ENCODE measurements around the gene DNLZ. TPM values are rescaled to one million over a fixed set of nuclear protein-coding genes. Genes with fewer than 3 reads are reported as not detected.

Gene DNLZ
- total and polyA plus RNA-seq, 2 of the 4 experiments (the other 2 are of a cell fraction): 2.0 to 11.4 TPM

DNA sequence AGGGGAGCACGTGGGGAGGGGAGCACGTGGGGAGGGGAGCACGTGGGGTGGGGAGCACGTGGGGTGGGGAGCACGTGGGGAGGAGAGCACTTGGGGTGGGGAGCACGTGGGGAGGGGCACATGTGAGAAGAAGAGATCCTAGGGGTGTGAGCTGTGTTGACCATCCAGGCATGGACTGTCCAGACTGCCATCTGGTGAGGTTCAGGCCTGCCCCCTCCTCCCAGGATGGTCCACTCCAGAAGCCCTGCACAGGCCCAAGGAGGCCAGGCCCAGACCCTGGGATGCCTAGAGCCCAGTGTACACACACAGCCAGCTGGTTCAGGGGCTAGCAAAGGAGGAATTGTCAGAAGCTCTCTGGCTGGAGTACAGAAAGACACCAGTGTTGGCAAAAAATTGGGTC is 34.1 kb upstream of the DNLZ start:
- peaks cover 9% of the 10 kb centered on the region for H3K4me1 ChIP-seq (ENCODE audit: control insufficient read depth, insufficient read depth, low read length)
- H3K9me3 ChIP-seq (ENCODE audit: control insufficient read depth, insufficient read depth, low read length): no peaks in the 10 kb centered on the region
- dilution Hi-C loops (cut with HindIII; ENCODE audit: low sequenced_read_pairs, unreplicated experiment) (no loop called here), in situ Hi-C loops (cut with MboI; ENCODE audit: low sequenced_read_pairs) (no loop called here), intact Hi-C loops (cut with micrococcal nuclease) (no loop called here)
- BruUV-seq (replicated peaks): no TSS peak
- no peak overlapping the region for H3K9ac ChIP-seq (ENCODE audit: low read depth, low read length)
- no peak overlapping the region for H3K4me2 ChIP-seq (ENCODE audit: low read depth, low read length)
- DNase-seq: no peak
- no peak overlapping the region for H4K91ac ChIP-seq (ENCODE audit: insufficient read depth, low read depth, low read length)
- H3K56ac ChIP-seq (ENCODE audit: extremely low read depth, insufficient read depth, low read length): no peak overlapping the region
- ATAC-seq (ENCODE audit: low read depth): no peak
- no peak overlapping the region for H2BK15ac ChIP-seq (ENCODE audit: low read depth, low read length)
- H2BK120ac ChIP-seq (ENCODE audit: low read depth, low read length): no peak overlapping the region
- H3K9me1 ChIP-seq (ENCODE audit: insufficient read depth, low read length): no peaks in the 10 kb centered on the region
- H3K27me3 ChIP-seq (ENCODE audit: control insufficient read depth, insufficient read depth, low read length): no peaks in the 10 kb centered on the region
- H4K5ac ChIP-seq (ENCODE audit: low read depth, low read length): no peak overlapping the region
- no peak overlapping the region for H3K23ac ChIP-seq (ENCODE audit: low read depth, low read length)
- H2AK5ac ChIP-seq (ENCODE audit: low read depth, low read length): no peak overlapping the region
- no peak overlapping the region for H4K8ac ChIP-seq (ENCODE audit: low read depth in 2 of 2, low read length in 2 of 2)
- H3K18ac ChIP-seq (ENCODE audit: low read depth, low read length): no peak overlapping the region
- peaks cover 52% of the 10 kb centered on the region for H3K36me3 ChIP-seq (ENCODE audit: control insufficient read depth, insufficient read depth, low read length)
- no peak for TF ChIP-seq MAFK (IDR thresholded peaks at IDR 0.05; ENCODE audit: low read depth, low read length)
- TF ChIP-seq CHD1 (IDR thresholded peaks at IDR 0.05; ENCODE audit: low read depth, low read length): no peak
- TF ChIP-seq, protein P1, sequence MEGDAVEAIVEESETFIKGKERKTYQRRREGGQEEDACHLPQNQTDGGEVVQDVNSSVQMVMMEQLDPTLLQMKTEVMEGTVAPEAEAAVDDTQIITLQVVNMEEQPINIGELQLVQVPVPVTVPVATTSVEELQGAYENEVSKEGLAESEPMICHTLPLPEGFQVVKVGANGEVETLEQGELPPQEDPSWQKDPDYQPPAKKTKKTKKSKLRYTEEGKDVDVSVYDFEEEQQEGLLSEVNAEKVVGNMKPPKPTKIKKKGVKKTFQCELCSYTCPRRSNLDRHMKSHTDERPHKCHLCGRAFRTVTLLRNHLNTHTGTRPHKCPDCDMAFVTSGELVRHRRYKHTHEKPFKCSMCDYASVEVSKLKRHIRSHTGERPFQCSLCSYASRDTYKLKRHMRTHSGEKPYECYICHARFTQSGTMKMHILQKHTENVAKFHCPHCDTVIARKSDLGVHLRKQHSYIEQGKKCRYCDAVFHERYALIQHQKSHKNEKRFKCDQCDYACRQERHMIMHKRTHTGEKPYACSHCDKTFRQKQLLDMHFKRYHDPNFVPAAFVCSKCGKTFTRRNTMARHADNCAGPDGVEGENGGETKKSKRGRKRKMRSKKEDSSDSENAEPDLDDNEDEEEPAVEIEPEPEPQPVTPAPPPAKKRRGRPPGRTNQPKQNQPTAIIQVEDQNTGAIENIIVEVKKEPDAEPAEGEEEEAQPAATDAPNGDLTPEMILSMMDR (conservative IDR thresholded peaks at IDR 0.05; ENCODE audit: low read depth, low read length): no peak
- no peak for TF ChIP-seq RAD21 (IDR thresholded peaks at IDR 0.05; ENCODE audit: low read length)
- TF ChIP-seq, protein P2, sequence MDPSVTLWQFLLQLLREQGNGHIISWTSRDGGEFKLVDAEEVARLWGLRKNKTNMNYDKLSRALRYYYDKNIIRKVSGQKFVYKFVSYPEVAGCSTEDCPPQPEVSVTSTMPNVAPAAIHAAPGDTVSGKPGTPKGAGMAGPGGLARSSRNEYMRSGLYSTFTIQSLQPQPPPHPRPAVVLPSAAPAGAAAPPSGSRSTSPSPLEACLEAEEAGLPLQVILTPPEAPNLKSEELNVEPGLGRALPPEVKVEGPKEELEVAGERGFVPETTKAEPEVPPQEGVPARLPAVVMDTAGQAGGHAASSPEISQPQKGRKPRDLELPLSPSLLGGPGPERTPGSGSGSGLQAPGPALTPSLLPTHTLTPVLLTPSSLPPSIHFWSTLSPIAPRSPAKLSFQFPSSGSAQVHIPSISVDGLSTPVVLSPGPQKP (IDR thresholded peaks at IDR 0.05; ENCODE audit: borderline replicate concordance, low read depth, low read length): no peak
- no peak for TF ChIP-seq BHLHE40 (IDR thresholded peaks at IDR 0.05; ENCODE audit: low read depth, low read length)
- no peak for TF ChIP-seq MXI1 (IDR thresholded peaks at IDR 0.05; ENCODE audit: borderline replicate concordance, low read depth, low read length)
- no peak for TF ChIP-seq RFX5 (IDR thresholded peaks at IDR 0.05; ENCODE audit: low read depth, low read length)
- no peak for TF ChIP-seq POLR2A (IDR thresholded peaks at IDR 0.05; ENCODE audit: low read depth, low read length)
- TF ChIP-seq MAZ (IDR thresholded peaks at IDR 0.05; ENCODE audit: borderline replicate concordance, low read depth, low read length): no peak
- TF ChIP-seq, protein P3, sequence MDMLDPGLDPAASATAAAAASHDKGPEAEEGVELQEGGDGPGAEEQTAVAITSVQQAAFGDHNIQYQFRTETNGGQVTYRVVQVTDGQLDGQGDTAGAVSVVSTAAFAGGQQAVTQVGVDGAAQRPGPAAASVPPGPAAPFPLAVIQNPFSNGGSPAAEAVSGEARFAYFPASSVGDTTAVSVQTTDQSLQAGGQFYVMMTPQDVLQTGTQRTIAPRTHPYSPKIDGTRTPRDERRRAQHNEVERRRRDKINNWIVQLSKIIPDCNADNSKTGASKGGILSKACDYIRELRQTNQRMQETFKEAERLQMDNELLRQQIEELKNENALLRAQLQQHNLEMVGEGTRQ (IDR thresholded peaks at IDR 0.05; ENCODE audit: low read depth, low read length): no peak
- no peak for TF ChIP-seq RCOR1 (IDR thresholded peaks at IDR 0.05; ENCODE audit: insufficient replicate concordance, low read length)
- TF ChIP-seq FOS (IDR thresholded peaks at IDR 0.05; ENCODE audit: low read depth, low read length): no peak
- ChIA-PET CTCF (interaction anchor here (0.6 kb wide), 1 partner anchor 22 kb away, joined by 7 read pairs; no protein-coding TSS in a partner anchor), POLR2A (ENCODE audit: unreplicated experiment) (no interaction called here)
- no peak overlapping the region for H3K14ac ChIP-seq (replicated peaks; ENCODE audit: low read depth, low read length)
- no CpG with 5 or more reads among the region's 6 CpGs for WGBS, 2 experiments (ENCODE audit: extremely low coverage in 2 of 2, insufficient read length in 1 of 2)
- no peak overlapping the region for H2AFZ ChIP-seq (replicated peaks; ENCODE audit: low read length, poor library complexity)
- no peak overlapping the region for H2BK20ac ChIP-seq (ENCODE audit: low read depth, low read length)
- H3K79me1 ChIP-seq (ENCODE audit: low read depth in 1 of 2, low read length in 2 of 2): peaks cover 20 to 35% of the 10 kb centered on the region in 2 experiments
- H3K4ac ChIP-seq (ENCODE audit: low read depth, low read length): no peak overlapping the region
- no peak overlapping the region for H2BK5ac ChIP-seq (ENCODE audit: low read depth, low read length, poor library complexity, severe bottlenecking)
- H3K4me3 ChIP-seq (ENCODE audit: insufficient read depth, low read depth, low read length): no peak overlapping the region
- H2AK9ac ChIP-seq (replicated peaks; ENCODE audit: low read depth, low read length, poor library complexity): no peak overlapping the region
- peaks cover 16% of the 10 kb centered on the region for H4K20me1 ChIP-seq (ENCODE audit: insufficient read depth, low read length)
- H3K27ac ChIP-seq (ENCODE audit: insufficient read depth, low read length): no peak overlapping the region
